Measurements from ENCODE around the gene NPEPL1. TPM values are rescaled to one million over a fixed set of nuclear protein-coding genes. Genes with fewer than 3 reads are reported as not detected.
"Not testable (repeated sequence)": the region's sequence is repeated elsewhere in the genome, so short reads cannot be mapped to it uniquely, and the experiment has no call there.

The NPEPL1 gene
- total RNA-seq, 1 donor from 2014 or later = 68.3 TPM

- Histone ChIP-seq H3K9me3 (no peaks in the 10 kb centered on the region), H3K4me1 (peaks cover 3 to 19% of the 10 kb centered on the region in 2 donors), H3K27ac (peak overlapping the region; percentile 78 to 85), H3K4me3 (no peak overlapping the region), H3K27me3 (no peaks in the 10 kb centered on the region), H3K36me3 (no peaks in the 10 kb centered on the region)
- TF ChIP-seq CTCF (IDR thresholded peaks at IDR 0.05) = no peak
- intact Hi-C loops (cut with DNase I) = no loop called here
- DNase-seq (ENCODE audit: low spot score in 2 of 2) = no peak
These were observed 44.7 kb upstream of the NPEPL1 start for GRCh38 chr20:58647796-58648501.

DNA sequence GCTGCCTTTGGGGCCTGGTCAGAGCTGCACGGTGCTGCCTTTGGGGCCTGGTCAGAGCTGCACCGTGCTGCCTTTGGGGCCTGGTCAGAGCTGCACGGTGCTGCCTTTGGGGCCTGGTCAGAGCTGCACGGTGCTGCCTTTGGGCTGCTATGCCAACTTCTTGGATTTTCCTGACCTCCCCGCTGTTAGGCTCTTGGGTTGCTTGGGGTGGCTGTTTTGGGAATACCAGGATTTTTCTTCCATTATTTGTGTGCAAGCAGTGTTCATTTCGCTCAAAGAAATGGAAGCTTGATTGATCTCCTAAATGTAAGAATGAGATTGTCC lies 44.1 kb upstream of the NPEPL1 start:
- DNase-seq (ENCODE audit: low spot score in 2 of 2); H3K4me3 ChIP-seq; H3K36me3 ChIP-seq; H3K27me3 ChIP-seq; intact Hi-C loops (cut with DNase I); H3K9me3 ChIP-seq: not testable (repeated sequence)
- peaks cover 3 to 23% of the 10 kb centered on the region in 2 donors for H3K4me1 ChIP-seq
- peak overlapping the region in 1 of 2 donors; percentile 85 for H3K27ac ChIP-seq

- H3K4me3 ChIP-seq = peak overlapping the region; percentile 85 to 98
- DNase-seq (ENCODE audit: low spot score in 2 of 2) = no peak
- H3K36me3 ChIP-seq = no peaks in the 10 kb centered on the region
- H3K9me3 ChIP-seq = no peaks in the 10 kb centered on the region
- H3K4me1 ChIP-seq = peaks cover 3 to 32% of the 10 kb centered on the region in 2 donors
- no peak for TF ChIP-seq CTCF (IDR thresholded peaks at IDR 0.05)
- intact Hi-C loops (cut with DNase I) = loop anchor here (2.0 kb wide), 5 partner anchors 39 to 413 kb away; partner anchors contain the start of genes RAB22A and VAPB
- no peaks in the 10 kb centered on the region for H3K27me3 ChIP-seq
- H3K27ac ChIP-seq = peak overlapping the region; percentile 85 to 93
These were observed 43.1 kb upstream of the NPEPL1 start for GRCh38 chr20:58649288-58650180.

DNA sequence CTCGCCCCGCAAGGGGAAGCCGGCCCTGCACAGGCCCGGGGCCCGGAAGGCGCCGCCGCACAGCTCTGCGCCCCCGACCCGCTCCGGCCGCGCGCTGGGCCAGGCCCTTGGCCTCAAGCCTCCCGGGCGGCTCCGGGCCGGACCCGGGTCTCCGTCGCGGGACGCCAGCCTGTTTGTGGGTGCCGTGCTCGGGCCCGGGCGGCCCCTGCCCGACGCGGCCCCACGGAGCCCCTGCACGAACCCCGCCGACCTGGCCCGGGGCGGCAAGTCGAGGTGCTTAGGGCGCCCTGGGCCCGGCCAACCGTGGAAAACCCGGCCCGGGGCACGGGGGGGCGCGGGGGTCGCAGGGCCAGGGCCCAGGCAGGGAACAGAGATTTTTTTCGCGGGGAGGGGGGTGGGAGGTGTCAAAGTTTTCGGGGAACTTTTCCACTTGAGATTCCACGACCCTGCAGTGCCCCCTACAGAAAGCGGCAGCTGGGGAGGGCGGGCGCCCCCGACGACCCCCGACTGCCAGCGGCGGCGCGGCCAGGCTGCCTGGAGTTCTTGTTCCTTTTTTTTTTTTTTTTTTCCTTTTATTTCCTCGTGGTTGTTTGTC lies 42.3 kb upstream of the NPEPL1 start:
- intact Hi-C loops (cut with DNase I) = loop anchor here (2.0 kb wide), 5 partner anchors 39 to 413 kb away; partner anchors contain the start of genes RAB22A and VAPB
- no peak for TF ChIP-seq CTCF (IDR thresholded peaks at IDR 0.05)
- Histone ChIP-seq H3K9me3 (no peaks in the 10 kb centered on the region), H3K27me3 (no peaks in the 10 kb centered on the region), H3K27ac (peak overlapping the region; percentile 85 to 93), H3K4me1 (peaks cover 3 to 38% of the 10 kb centered on the region in 2 donors), H3K4me3 (peak overlapping the region; percentile 85 to 98), H3K36me3 (no peaks in the 10 kb centered on the region)
- DNase-seq (ENCODE audit: low spot score in 2 of 2) = no peak

DNA sequence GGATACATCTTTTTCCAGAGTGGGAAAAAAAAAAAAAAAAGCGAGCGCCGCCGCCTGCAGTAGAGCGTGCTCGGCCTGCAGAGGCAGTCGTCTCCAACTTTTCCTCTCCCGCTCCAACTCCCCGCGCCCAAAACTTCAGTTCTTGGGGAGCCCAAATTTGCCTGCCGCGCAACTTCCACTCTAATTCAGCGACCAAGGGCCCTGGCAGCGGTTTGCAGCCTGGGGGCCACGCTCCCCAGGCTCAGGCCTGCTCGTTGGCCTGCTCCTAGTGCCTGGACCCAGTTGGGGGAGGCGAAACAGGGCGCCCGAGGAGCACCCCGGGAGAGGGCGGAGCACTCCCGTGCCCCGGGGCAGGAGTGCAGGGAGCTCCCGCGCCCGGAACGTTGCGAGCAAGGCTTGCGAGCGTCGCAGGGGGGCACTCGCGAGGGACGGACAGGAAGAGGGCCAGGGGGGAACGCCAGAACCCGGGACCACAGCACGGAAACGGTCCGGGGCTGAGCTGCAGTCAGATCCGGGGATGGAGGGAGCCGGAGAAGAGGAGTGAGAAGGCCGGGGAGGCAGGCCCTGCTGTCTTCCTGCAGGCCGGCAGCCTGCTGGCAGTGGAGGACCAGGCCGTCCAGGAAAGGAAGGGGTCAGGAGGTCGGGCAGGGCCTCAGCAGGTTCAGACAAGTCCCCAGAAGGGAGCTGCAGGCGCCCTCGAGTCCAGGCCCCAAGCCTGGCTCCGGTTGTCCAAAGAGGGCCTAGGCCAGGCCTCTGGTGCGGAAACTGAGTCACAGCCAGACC lies 41.6 kb upstream of the NPEPL1 start, which contains the start of gene STX16:
Gene STX16, plus strand, starts transcription at position 508 of the 783 bp plus-strand sequence. CDS start 724 bp downstream, outside the sequence.
- no peaks in the 10 kb centered on the region for H3K36me3 ChIP-seq
- no peaks in the 10 kb centered on the region for H3K9me3 ChIP-seq
- intact Hi-C loops (cut with DNase I) = loop anchor here (2.0 kb wide), 5 partner anchors 40 to 414 kb away; partner anchors contain the start of genes RAB22A and VAPB
- peak within 1 kb of the TSS; percentile 85 to 98 for H3K4me3 ChIP-seq
- H3K27ac ChIP-seq = peak within 1 kb of the TSS; percentile 85 to 93
- peak; percentile 37 to 93 for DNase-seq (ENCODE audit: low spot score in 2 of 2)
- peak; percentile 46 to 63 (median 59) for TF ChIP-seq CTCF (IDR thresholded peaks at IDR 0.05)
- H3K4me1 ChIP-seq = peaks cover 3 to 41% of the 10 kb centered on the region in 2 donors
- H3K27me3 ChIP-seq = no peaks in the 10 kb centered on the region
